ENCODE data around the gene ZNF280B. TPM values are rescaled to one million over a fixed set of nuclear protein-coding genes. Genes with fewer than 3 reads are reported as not detected.

Gene ZNF280B
- total and polyA plus RNA-seq, 5 donors from 2014 or later: 0.70 to 1.9 (median 0.84) TPM

- H3K36me3 ChIP-seq (ENCODE audit: control insufficient read depth, insufficient read depth, low read length): no peaks in the 10 kb centered on the region
- Mint-ChIP-seq H3K4me1 (peaks cover 0 to 5% (median 0%) of the 10 kb centered on the region in 4 donors), H3K4me3 (no peak overlapping the region), H3K27ac (no peak overlapping the region), H3K36me3 (peaks cover 16% of the 10 kb centered on the region), H3K27me3 (peaks cover 5% of the 10 kb centered on the region), H3K9me3 (peaks cover 0 to 2% (median 0%) of the 10 kb centered on the region in 7 donors)
- ATAC-seq (ENCODE audit: low read depth in 2 of 2) (no peak), DNase-seq (no peak)
- no peaks in the 10 kb centered on the region for H3K9me3 ChIP-seq (ENCODE audit: control insufficient read depth in 2 of 2, low read length in 2 of 2)
- no peaks in the 10 kb centered on the region for H3K27me3 ChIP-seq (ENCODE audit: control insufficient read depth, insufficient read depth, low read length)
- no peak overlapping the region for H3K4me3 ChIP-seq (ENCODE audit: low read depth, low read length)
- no peaks in the 10 kb centered on the region for H3K4me1 ChIP-seq (ENCODE audit: control insufficient read depth, insufficient read depth, low read length, poor library complexity, severe bottlenecking)
- no peak overlapping the region for H3K27ac ChIP-seq (ENCODE audit: insufficient read depth, low read length, poor library complexity, severe bottlenecking)
Measured at GRCh38 chr22:22488736-22489135, 19.8 kb downstream of the ZNF280B start.

- Mint-ChIP-seq H3K4me1 (peaks cover 0 to 5% (median 0%) of the 10 kb centered on the region in 4 donors), H3K27ac (no peak overlapping the region), H3K4me3 (no peak overlapping the region), H3K27me3 (peaks cover 5% of the 10 kb centered on the region), H3K36me3 (peaks cover 12% of the 10 kb centered on the region), H3K9me3 (peaks cover 0 to 2% (median 0%) of the 10 kb centered on the region in 7 donors)
- DNase-seq (no peak), ATAC-seq (ENCODE audit: low read depth in 2 of 2) (no peak)
- Histone ChIP-seq H3K9me3 (ENCODE audit: control insufficient read depth in 2 of 2, low read length in 2 of 2) (no peaks in the 10 kb centered on the region), H3K4me1 (ENCODE audit: control insufficient read depth, insufficient read depth, low read length, poor library complexity, severe bottlenecking) (no peaks in the 10 kb centered on the region), H3K27me3 (ENCODE audit: control insufficient read depth, insufficient read depth, low read length) (no peaks in the 10 kb centered on the region), H3K4me3 (ENCODE audit: low read depth, low read length) (no peak overlapping the region), H3K27ac (ENCODE audit: insufficient read depth, low read length, poor library complexity, severe bottlenecking) (no peak overlapping the region), H3K36me3 (ENCODE audit: control insufficient read depth, insufficient read depth, low read length) (no peaks in the 10 kb centered on the region)
Measured at GRCh38 chr22:22487869-22488597, 20.5 kb downstream of the ZNF280B start.

- H3K36me3 Mint-ChIP-seq: peaks cover 12% of the 10 kb centered on the region
- H3K27ac ChIP-seq (ENCODE audit: insufficient read depth, low read length, poor library complexity, severe bottlenecking): no peak overlapping the region
- DNase-seq (no peak), ATAC-seq (ENCODE audit: low read depth in 2 of 2) (no peak)
- H3K27ac Mint-ChIP-seq: no peak overlapping the region
- H3K4me1 ChIP-seq (ENCODE audit: control insufficient read depth, insufficient read depth, low read length, poor library complexity, severe bottlenecking): no peaks in the 10 kb centered on the region
- no peaks in the 10 kb centered on the region for H3K27me3 ChIP-seq (ENCODE audit: control insufficient read depth, insufficient read depth, low read length)
- no peaks in the 10 kb centered on the region for H3K36me3 ChIP-seq (ENCODE audit: control insufficient read depth, insufficient read depth, low read length)
- no peak overlapping the region for H3K4me3 Mint-ChIP-seq
- H3K27me3 Mint-ChIP-seq: peaks cover 5% of the 10 kb centered on the region
- peaks cover 0 to 5% (median 0%) of the 10 kb centered on the region in 4 donors for H3K4me1 Mint-ChIP-seq
- H3K9me3 Mint-ChIP-seq: peaks cover 0 to 2% (median 0%) of the 10 kb centered on the region in 7 donors
- H3K9me3 ChIP-seq (ENCODE audit: control insufficient read depth in 2 of 2, low read length in 2 of 2): no peaks in the 10 kb centered on the region
- no peak overlapping the region for H3K4me3 ChIP-seq (ENCODE audit: low read depth, low read length)
Measured at GRCh38 chr22:22487059-22487458, 21.5 kb downstream of the ZNF280B start.

- Histone ChIP-seq H3K4me3 (ENCODE audit: low read depth, low read length) (no peak overlapping the region), H3K4me1 (ENCODE audit: control insufficient read depth, insufficient read depth, low read length, poor library complexity, severe bottlenecking) (no peaks in the 10 kb centered on the region), H3K27ac (ENCODE audit: insufficient read depth, low read length, poor library complexity, severe bottlenecking) (no peak overlapping the region), H3K36me3 (ENCODE audit: control insufficient read depth, insufficient read depth, low read length) (no peaks in the 10 kb centered on the region), H3K9me3 (ENCODE audit: control insufficient read depth in 2 of 2, low read length in 2 of 2) (no peaks in the 10 kb centered on the region), H3K27me3 (ENCODE audit: control insufficient read depth, insufficient read depth, low read length) (no peaks in the 10 kb centered on the region)
- DNase-seq (no peak), ATAC-seq (ENCODE audit: low read depth in 2 of 2) (no peak)
- Mint-ChIP-seq H3K27ac (no peak overlapping the region), H3K36me3 (peaks cover 12% of the 10 kb centered on the region), H3K4me1 (peaks cover 0 to 5% (median 0%) of the 10 kb centered on the region in 4 donors), H3K9me3 (peaks cover 0 to 2% (median 0%) of the 10 kb centered on the region in 7 donors), H3K4me3 (no peak overlapping the region), H3K27me3 (peaks cover 8% of the 10 kb centered on the region)
Measured at GRCh38 chr22:22486132-22486899, 22.2 kb downstream of the ZNF280B start.

GRCh38 chr22:22485524-22485923, 23.0 kb downstream of the ZNF280B start:
- H3K4me1 Mint-ChIP-seq: peaks cover 0 to 5% (median 0%) of the 10 kb centered on the region in 4 donors
- DNase-seq (no peak), ATAC-seq (ENCODE audit: low read depth in 2 of 2) (no peak)
- Histone ChIP-seq H3K9me3 (ENCODE audit: control insufficient read depth in 2 of 2, low read length in 2 of 2) (no peaks in the 10 kb centered on the region), H3K36me3 (ENCODE audit: control insufficient read depth, insufficient read depth, low read length) (no peaks in the 10 kb centered on the region), H3K27ac (ENCODE audit: insufficient read depth, low read length, poor library complexity, severe bottlenecking) (no peak overlapping the region), H3K4me3 (ENCODE audit: low read depth, low read length) (no peak overlapping the region), H3K4me1 (ENCODE audit: control insufficient read depth, insufficient read depth, low read length, poor library complexity, severe bottlenecking) (no peaks in the 10 kb centered on the region), H3K27me3 (ENCODE audit: control insufficient read depth, insufficient read depth, low read length) (no peaks in the 10 kb centered on the region)
- H3K27me3 Mint-ChIP-seq: peaks cover 14% of the 10 kb centered on the region
- H3K4me3 Mint-ChIP-seq: peak overlapping the region in 1 of 4 donors; percentile 32
- H3K36me3 Mint-ChIP-seq: peaks cover 12% of the 10 kb centered on the region
- peaks cover 0 to 2% (median 0%) of the 10 kb centered on the region in 7 donors for H3K9me3 Mint-ChIP-seq
- no peak overlapping the region for H3K27ac Mint-ChIP-seq

- Histone ChIP-seq H3K27me3 (ENCODE audit: control insufficient read depth, insufficient read depth, low read length) (no peaks in the 10 kb centered on the region), H3K9me3 (ENCODE audit: control insufficient read depth in 2 of 2, low read length in 2 of 2) (no peaks in the 10 kb centered on the region), H3K4me1 (ENCODE audit: control insufficient read depth, insufficient read depth, low read length, poor library complexity, severe bottlenecking) (no peaks in the 10 kb centered on the region), H3K36me3 (ENCODE audit: control insufficient read depth, insufficient read depth, low read length) (no peaks in the 10 kb centered on the region), H3K4me3 (ENCODE audit: low read depth, low read length) (no peak overlapping the region), H3K27ac (ENCODE audit: insufficient read depth, low read length, poor library complexity, severe bottlenecking) (no peak overlapping the region)
- Mint-ChIP-seq H3K9me3 (peaks cover 0 to 2% (median 0%) of the 10 kb centered on the region in 7 donors), H3K36me3 (peaks cover 12% of the 10 kb centered on the region), H3K4me1 (no peaks in the 10 kb centered on the region), H3K4me3 (no peak overlapping the region), H3K27me3 (peaks cover 14% of the 10 kb centered on the region), H3K27ac (no peak overlapping the region)
- DNase-seq (no peak), ATAC-seq (ENCODE audit: low read depth in 2 of 2) (no peak)
Measured at GRCh38 chr22:22484023-22484422, 24.5 kb downstream of the ZNF280B start.

- H3K27me3 Mint-ChIP-seq: peaks cover 14% of the 10 kb centered on the region
- no peaks in the 10 kb centered on the region for H3K36me3 ChIP-seq (ENCODE audit: control insufficient read depth, insufficient read depth, low read length)
- no peaks in the 10 kb centered on the region for H3K27me3 ChIP-seq (ENCODE audit: control insufficient read depth, insufficient read depth, low read length)
- H3K36me3 Mint-ChIP-seq: peaks cover 5% of the 10 kb centered on the region
- H3K4me3 Mint-ChIP-seq: no peak overlapping the region
- H3K27ac Mint-ChIP-seq: no peak overlapping the region
- no peak for ATAC-seq (ENCODE audit: low read depth in 2 of 2)
- H3K4me1 ChIP-seq (ENCODE audit: control insufficient read depth, insufficient read depth, low read length, poor library complexity, severe bottlenecking): no peaks in the 10 kb centered on the region
- peaks cover 0 to 2% (median 0%) of the 10 kb centered on the region in 7 donors for H3K9me3 Mint-ChIP-seq
- no peak overlapping the region for H3K27ac ChIP-seq (ENCODE audit: insufficient read depth, low read length, poor library complexity, severe bottlenecking)
- no peaks in the 10 kb centered on the region for H3K9me3 ChIP-seq (ENCODE audit: control insufficient read depth in 2 of 2, low read length in 2 of 2)
- H3K4me1 Mint-ChIP-seq: no peaks in the 10 kb centered on the region
- no peak for DNase-seq
- no peak overlapping the region for H3K4me3 ChIP-seq (ENCODE audit: low read depth, low read length)
Measured at GRCh38 chr22:22480940-22481339, 27.6 kb downstream of the ZNF280B start.

All from CD4-positive, CD25-positive, alpha-beta regulatory T cell (primary cell).